SK-N-SH treated with all-trans-retinoic acid at 6 μM for 48 hours (cell line): Measurements from ENCODE around the gene TNIP3.

Experiments used
- ATAC-seq: fragments of 200-7000 bp; cut with Tn5 transposase; 3 replicates; pipeline ENCODE4 v1.9.1; 2020; ENCODE audit warnings: mild to moderate bottlenecking, moderate library complexity
- ARNTL ChIP-seq: fragments of 450-650 bp; formaldehyde crosslinking; IDR thresholded peaks from 2 replicates; pipeline ENCODE4 v1.5.0; 2020; ENCODE audit warnings: low read depth, mild to moderate bottlenecking, moderate library complexity, borderline replicate concordance
- BACH2 ChIP-seq: fragments of 250-450 bp; sonication (Bioruptor Pico); IDR thresholded peaks from 2 replicates; pipeline ENCODE4 v1.9.0; 2021; ENCODE audit warnings: mild to moderate bottlenecking, borderline replicate concordance
- CREB5 ChIP-seq: fragments of 250-450 bp; sonication (Bioruptor Pico); IDR thresholded peaks from 2 replicates; pipeline ENCODE4 v1.5.1; 2020; ENCODE audit warnings: low read depth, mild to moderate bottlenecking, moderate library complexity
- CSDC2 ChIP-seq: fragments of 250-450 bp; sonication (Bioruptor Pico); IDR thresholded peaks from 2 replicates; pipeline ENCODE4 v1.5.0; 2020; ENCODE audit warnings: mild to moderate bottlenecking, moderate library complexity
- CSRNP3 ChIP-seq: fragments of 250-450 bp; sonication (Bioruptor Pico); IDR thresholded peaks from 2 replicates; pipeline ENCODE4 v1.5.1; 2021; ENCODE audit warnings: mild to moderate bottlenecking, moderate library complexity
- ESRRG ChIP-seq: fragments of 250-450 bp; sonication (Bioruptor Pico); IDR thresholded peaks from 2 replicates; pipeline ENCODE4 v1.6.1; 2021; ENCODE audit warnings: mild to moderate bottlenecking
- GLIS3 ChIP-seq: fragments of 250-450 bp; sonication (Bioruptor Pico); IDR thresholded peaks from 2 replicates; pipeline ENCODE4 v1.5.0; 2020; ENCODE audit warnings: mild to moderate bottlenecking, moderate library complexity
- ISL1 ChIP-seq: fragments of 250-450 bp; sonication (Bioruptor Pico); IDR thresholded peaks from 2 replicates; pipeline ENCODE4 v2.1.2; 2022; ENCODE audit warnings: mild to moderate bottlenecking, moderate library complexity
- OSR1 ChIP-seq: fragments of 250-450 bp; sonication (Bioruptor Pico); IDR thresholded peaks from 2 replicates; pipeline ENCODE4 v1.8.0; 2022; ENCODE audit warnings: moderate library complexity, mild to moderate bottlenecking, inconsistent platforms
- PATZ1 ChIP-seq: fragments of 250-450 bp; sonication (Bioruptor Pico); IDR thresholded peaks from 2 replicates; pipeline ENCODE4 v1.8.0; 2020; ENCODE audit warnings: mild to moderate bottlenecking, moderate library complexity, borderline replicate concordance
- POU6F1 ChIP-seq: fragments of 250-450 bp; sonication (Bioruptor Pico); IDR thresholded peaks from 2 replicates; pipeline ENCODE4 v1.8.0; 2021; ENCODE audit warnings: low read depth, mild to moderate bottlenecking, moderate library complexity, borderline replicate concordance
- PPARA ChIP-seq: fragments of 250-450 bp; sonication (Bioruptor Pico); IDR thresholded peaks from 2 replicates; pipeline ENCODE4 v1.5.0; 2020; ENCODE audit warnings: mild to moderate bottlenecking, borderline replicate concordance
- SNAI2 ChIP-seq: fragments of 250-450 bp; sonication (Bioruptor Pico); IDR thresholded peaks from 2 replicates; pipeline ENCODE4 v1.5.0; 2020; ENCODE audit warnings: mild to moderate bottlenecking, moderate library complexity
- TCF4 ChIP-seq: fragments of 250-450 bp; sonication (Bioruptor Pico); IDR thresholded peaks from 2 replicates; pipeline ENCODE4 v1.8.0; 2021; ENCODE audit warnings: mild to moderate bottlenecking, moderate library complexity, borderline replicate concordance
- TOX ChIP-seq: fragments of 250-450 bp; sonication (Bioruptor Pico); IDR thresholded peaks from 2 replicates; pipeline ENCODE4 v1.8.0; 2021; ENCODE audit warnings: mild to moderate bottlenecking, moderate library complexity, borderline replicate concordance
- TSHZ2 ChIP-seq: fragments of 250-450 bp; sonication (Bioruptor Pico); IDR thresholded peaks from 2 replicates; pipeline ENCODE4 v1.5.0; 2020; ENCODE audit warnings: mild to moderate bottlenecking, moderate library complexity
- ZC3H10 ChIP-seq: fragments of 250-450 bp; sonication (Bioruptor Pico); IDR thresholded peaks from 2 replicates; pipeline ENCODE4 v1.5.1; 2021; ENCODE audit warnings: mild to moderate bottlenecking, moderate library complexity
- ZFP30 ChIP-seq: fragments of 450-650 bp; formaldehyde crosslinking; IDR thresholded peaks from 2 replicates; pipeline ENCODE4 v1.5.0; 2022; ENCODE audit warnings: mild to moderate bottlenecking, moderate library complexity
- ZNF565 ChIP-seq: fragments of 450-650 bp; formaldehyde crosslinking; conservative IDR thresholded peaks from 2 replicates; pipeline ENCODE4 v1.5.0; 2020; ENCODE audit warnings: low read depth, mild to moderate bottlenecking, moderate library complexity
- ZNF70 ChIP-seq: fragments of 450-650 bp; formaldehyde crosslinking; IDR thresholded peaks from 2 replicates; pipeline ENCODE4 v1.5.0; 2020; ENCODE audit warnings: mild to moderate bottlenecking, moderate library complexity
- ZNF8 ChIP-seq: fragments of 450-650 bp; formaldehyde crosslinking; IDR thresholded peaks from 2 replicates; pipeline ENCODE4 v1.5.0; 2020; ENCODE audit warnings: mild to moderate bottlenecking, moderate library complexity

The TNIP3 gene

GRCh38 chr4:121148000-121148399 is 16.1 kb downstream of the TNIP3 start:
- ATAC-seq, result peak; percentile 69
- TF ChIP-seq SNAI2 (CRISPR knock-in tag), result no peak
- no peak for TF ChIP-seq PATZ1 (CRISPR knock-in tag)
- TF ChIP-seq TOX (CRISPR knock-in tag), result no peak
- TF ChIP-seq ISL1, result no peak
- TF ChIP-seq PPARA (CRISPR knock-in tag), result no peak
- no peak for TF ChIP-seq ESRRG (CRISPR knock-in tag)
- no peak for TF ChIP-seq OSR1
- no peak for TF ChIP-seq CREB5
- TF ChIP-seq TCF4, result no peak
- TF ChIP-seq BACH2, result no peak
- TF ChIP-seq GLIS3 (CRISPR knock-in tag), result no peak
- no peak for TF ChIP-seq ZNF565 (CRISPR knock-in tag)
- no peak for TF ChIP-seq ZNF8 (CRISPR knock-in tag)
- no peak for TF ChIP-seq ZFP30
- TF ChIP-seq POU6F1, result no peak
- no peak for TF ChIP-seq TSHZ2 (CRISPR knock-in tag)

GRCh38 chr4:121146530-121146929 is 17.6 kb downstream of the TNIP3 start:
- ATAC-seq, result peak; percentile 80
- TF ChIP-seq ZNF70 (CRISPR knock-in tag) (no peak), ISL1 (peak; percentile 79), CSDC2 (CRISPR knock-in tag) (no peak)

- TF ChIP-seq CREB5, result no peak
- TF ChIP-seq TSHZ2 (CRISPR knock-in tag), result no peak
- no peak for TF ChIP-seq CSRNP3 (CRISPR knock-in tag)
- no peak for TF ChIP-seq ARNTL
- no peak for TF ChIP-seq ISL1
- TF ChIP-seq POU6F1, result no peak
- TF ChIP-seq PPARA (CRISPR knock-in tag), result no peak
- TF ChIP-seq GLIS3 (CRISPR knock-in tag), result no peak
- no peak for TF ChIP-seq ZC3H10 (CRISPR knock-in tag)
- TF ChIP-seq ZNF70 (CRISPR knock-in tag), result no peak
- no peak for ATAC-seq
These were observed 18.7 kb downstream of the TNIP3 start for GRCh38 chr4:121145430-121145829.
